Activated CD4-positive, CD25-positive, alpha-beta regulatory T cell treated with anti-CD3 and anti-CD28 coated beads, Interleukin-2, amount 50 U/mL, for 16 hours (primary cell): Measurements from ENCODE around the gene DNMT1.
"Not testable (repeated sequence)": the region's sequence is repeated elsewhere in the genome, so short reads cannot be mapped to it uniquely, and the experiment has no call there.

ENCODE experiments used
- DNase-seq: peaks from one replicate; pipeline ENCODE4 v3.0.0-alpha.2; 2020; ENCODE audit warnings: low read depth, low spot score

The DNMT1 gene

DNA sequence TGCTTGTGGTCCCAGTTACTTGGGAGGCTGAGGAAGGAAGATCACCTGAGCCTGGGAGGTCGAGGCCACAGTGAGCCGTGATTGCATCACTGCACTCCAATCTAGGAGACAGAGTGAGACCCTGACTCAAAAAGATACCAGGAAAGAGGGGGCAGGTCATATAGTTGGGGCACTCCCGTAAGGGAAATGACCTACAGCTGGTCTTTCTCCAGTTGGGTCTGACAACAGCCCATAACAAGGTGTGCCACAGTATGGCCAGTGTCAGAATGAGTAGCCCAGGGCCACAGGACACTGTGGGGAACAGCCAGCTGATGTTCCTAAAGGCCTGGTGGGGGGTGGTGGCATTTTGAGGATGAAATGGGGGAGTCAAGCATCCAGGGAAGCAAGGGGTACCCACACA, 10.8 kb downstream of the DNMT1 start:
- DNase-seq: no peak

DNA sequence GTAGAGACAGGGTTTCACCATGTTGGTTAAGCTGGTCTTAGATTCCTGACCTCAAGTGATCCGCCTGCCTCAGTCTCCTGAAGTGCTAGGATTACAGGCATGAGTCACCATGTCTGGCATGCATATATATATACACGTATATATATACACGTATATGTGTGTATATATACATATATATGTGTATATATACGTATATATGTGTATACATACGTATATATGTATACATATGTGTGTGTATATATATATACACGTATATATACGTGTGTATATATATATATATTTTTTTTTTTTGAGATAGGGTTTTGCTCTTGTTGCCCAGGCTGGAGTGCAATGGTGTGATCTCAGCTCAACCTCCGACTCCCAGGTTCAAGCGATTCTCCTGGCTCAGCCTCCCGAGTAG, 11.9 kb downstream of the DNMT1 start:
- no peak for DNase-seq

DNA sequence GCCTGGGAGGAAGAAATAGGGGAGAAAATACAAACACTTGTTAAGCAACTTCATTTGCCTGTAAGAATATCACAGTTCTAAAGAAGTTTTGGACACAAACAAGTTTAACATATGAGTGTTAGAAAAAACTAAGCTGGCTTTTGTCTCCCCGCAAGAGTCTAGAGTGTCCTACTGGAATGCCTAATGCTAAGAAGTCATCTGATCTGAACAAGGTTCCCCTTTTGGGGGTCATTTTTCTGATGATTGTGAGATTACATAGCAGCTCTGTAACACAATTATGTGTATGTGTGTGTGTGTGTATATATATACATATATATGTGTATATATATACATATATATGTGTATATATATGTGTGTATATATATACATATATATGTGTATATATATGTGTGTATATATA, 12.7 kb downstream of the DNMT1 start:
- DNase-seq: no peak

DNA sequence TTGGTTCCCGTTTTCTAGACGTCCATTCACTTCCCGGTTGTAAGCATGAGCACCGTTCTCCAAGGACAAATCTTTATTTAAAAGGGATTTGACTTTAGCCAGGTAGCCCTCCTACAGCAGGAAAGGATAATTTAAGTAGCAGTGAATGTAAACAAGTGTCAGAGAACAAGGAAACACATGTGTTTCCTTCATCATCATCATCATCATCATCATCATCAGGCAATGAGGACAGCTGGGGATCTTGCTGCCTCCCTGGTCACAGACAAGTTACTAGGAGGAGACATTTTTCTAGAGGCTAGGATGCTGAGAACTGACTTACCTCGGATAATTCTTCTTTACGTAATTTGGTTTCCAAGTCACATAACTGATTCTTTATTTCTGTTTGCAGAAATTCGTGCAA, 14.3 kb downstream of the DNMT1 start:
- no peak for DNase-seq

DNA sequence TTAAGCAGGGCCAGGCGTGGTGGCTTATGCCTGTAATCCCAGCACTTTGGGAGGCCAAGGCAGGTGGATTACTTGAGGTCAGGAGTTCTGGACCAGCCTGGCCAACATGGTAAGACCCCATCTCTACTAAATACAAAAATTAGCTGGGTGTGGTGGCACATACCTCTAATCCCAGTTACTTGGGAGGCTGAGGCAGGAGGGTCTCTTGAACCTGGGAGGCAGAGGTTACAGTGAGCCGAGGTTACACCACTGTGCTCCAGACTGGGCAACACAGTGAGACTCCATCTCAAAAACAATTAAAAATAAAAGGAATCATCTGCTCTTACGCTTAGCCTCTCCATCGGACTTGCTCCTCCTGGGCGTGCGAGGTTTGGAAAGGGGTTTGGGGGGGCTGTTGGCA, 14.7 kb downstream of the DNMT1 start:
- not testable (repeated sequence) for DNase-seq

DNA sequence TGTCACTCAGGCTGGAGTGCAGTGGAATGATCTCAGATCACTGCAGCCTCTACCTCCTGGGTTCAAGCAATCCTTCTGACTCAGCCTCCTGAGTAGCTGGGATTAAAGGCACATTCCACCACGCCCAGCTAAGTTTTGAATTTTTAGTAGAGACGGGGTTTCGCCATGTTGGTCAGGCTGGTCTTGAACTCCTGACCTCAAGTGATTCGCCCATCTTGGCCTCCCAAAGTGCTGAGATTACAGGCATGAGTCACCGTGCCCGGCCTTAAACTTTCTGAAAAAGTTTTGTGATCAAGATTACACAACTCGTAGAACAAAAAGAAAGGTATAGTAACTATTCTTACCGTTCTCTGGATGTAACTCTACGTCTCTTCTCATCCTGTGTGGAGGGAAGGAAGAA, 21.2 kb downstream of the DNMT1 start:
- no peak for DNase-seq

DNA sequence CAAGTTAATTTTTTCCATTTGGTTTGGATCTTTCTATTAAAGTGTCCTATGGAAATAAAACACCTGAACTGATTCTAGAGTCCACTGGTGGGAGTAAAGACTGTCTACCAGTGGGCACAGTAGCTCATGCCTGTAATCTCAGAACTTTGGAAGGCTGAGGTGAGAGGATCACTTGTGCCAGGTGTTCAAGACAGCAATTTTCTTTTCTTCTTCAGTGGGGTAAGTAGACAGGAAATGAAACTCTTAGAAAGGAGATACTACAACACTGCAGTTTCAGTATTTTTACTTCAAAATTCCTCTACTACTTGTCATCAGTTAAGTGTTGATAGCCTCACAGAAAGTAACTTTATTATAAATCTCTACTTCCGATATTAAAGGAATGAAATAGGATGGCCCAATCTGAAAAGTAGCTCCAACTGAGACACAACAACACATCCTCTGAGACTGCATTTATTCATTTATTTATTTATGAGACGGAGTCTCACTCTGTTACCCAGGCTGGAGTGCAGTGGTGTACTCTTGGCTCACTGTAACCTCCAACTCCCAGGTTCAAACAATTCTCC, 26.3 kb downstream of the DNMT1 start:
- no peak for DNase-seq

DNA sequence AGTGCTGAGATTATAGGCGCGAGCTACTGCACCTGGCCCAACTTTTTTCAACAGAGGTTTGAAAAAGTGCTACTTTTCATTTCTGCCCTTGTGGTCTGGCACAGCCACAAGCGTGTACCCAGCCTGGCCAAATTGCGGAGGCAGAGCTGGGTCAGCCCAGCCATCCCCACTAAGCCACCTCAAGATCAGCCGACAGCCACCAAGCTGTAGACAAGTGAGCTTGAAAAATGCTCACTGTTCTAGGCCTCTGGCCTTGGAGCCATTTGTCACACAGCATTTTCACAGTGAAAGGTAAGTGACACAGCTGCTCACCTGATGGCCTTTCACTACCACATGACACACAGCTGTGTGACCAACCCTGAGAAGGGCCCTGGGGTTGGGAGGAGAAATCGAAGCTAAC, 27.3 kb downstream of the DNMT1 start:
- DNase-seq: no peak

DNA sequence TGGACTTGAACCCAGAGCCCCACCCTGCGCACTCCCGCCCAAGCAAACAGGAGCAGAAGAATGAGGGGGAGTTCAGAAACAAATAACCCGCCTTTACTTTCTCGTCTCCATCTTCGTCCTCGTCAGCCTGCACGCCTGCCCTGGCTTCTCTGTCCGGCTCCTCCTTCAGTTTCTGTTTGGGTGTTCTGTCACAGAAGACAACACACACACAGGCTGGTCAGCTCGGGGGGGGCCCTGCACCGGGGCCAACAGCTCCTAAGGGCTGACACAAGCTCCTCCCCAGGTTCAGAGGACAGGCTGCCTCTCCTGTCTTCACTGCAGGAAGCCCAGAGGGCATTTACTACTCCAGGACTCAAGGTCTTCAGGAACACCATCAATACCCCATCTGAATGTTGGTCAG, 28.3 kb downstream of the DNMT1 start:
- not testable (repeated sequence) for DNase-seq

DNA sequence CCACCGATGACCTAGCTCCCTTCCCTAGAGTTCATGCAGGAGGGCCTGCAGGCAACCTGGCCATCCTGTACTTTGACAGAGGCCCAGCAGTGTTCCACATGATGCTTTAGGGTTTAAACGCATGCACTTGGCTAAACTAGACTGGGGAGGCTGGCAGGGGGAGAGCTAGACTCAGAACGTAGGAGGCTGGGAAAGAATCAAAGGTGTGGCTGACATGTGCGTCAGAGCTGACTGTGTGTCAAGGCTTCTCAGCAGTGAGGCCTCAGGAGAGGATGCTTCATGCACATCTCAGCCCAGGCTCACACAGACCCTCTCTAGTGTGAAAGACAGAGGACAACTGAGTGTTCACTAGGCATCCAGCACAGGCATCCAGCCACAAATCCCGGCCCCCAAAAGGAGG, 28.7 kb downstream of the DNMT1 start:
- DNase-seq: no peak

DNA sequence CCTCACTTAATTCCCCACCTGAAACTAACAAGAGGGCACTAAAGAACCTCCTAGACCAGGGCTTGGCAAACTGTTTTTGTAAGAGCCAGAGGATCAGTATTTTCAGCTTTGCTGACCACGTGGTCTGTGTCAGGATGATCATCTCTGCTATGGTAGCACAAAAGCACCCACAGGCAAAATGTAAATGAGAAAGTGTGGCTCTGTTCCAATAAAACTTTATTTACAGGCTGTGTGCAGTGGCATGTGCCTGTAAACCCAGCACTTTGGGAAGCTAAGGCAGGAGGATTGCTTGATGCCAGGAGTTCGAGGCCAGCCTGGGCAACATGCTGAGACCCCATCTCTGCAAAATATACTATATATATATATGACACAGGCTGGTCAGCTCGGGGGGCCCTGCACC, 31.2 kb downstream of the DNMT1 start:
- DNase-seq: no peak

DNA sequence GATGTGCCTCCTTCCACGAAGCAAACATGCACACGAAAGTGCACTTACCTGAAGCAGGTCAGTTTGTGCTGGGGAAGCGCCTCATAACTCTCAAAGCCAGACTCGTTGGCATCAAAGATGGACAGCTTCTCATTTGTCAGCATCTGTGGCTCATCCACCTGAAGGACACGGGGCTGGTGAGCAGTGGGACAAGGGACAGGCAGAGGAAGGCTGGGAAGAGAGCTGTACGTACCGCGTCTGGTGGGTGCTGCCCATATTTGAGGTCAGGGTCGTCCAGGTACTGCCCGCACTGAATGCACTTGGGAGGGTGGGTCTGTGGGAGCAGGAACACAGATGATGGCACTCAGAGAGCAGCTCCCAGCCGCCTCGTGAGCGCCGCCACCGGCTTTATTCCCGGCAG, 35.1 kb downstream of the DNMT1 start:
- DNase-seq: no peak

DNA sequence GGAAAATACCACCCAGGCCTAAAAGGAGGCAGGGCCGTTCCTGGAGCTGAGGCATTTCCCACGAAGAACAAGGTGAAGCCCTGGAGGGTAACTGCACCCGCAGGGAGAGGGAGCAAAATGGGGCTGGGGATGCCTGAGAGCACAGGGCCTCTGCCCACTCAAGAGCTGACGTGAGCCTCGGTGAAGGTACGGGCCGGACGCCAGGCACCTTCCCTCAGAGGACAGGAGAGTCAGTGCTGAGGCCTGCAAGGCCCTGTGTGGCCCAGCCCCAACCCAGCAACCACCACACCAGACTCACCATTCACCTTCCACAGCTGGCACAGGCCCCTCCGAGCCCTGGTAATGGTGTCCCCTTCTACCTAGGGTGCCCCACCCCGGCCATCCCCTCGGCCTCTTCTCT, 36.3 kb downstream of the DNMT1 start:
- DNase-seq: no peak

DNA sequence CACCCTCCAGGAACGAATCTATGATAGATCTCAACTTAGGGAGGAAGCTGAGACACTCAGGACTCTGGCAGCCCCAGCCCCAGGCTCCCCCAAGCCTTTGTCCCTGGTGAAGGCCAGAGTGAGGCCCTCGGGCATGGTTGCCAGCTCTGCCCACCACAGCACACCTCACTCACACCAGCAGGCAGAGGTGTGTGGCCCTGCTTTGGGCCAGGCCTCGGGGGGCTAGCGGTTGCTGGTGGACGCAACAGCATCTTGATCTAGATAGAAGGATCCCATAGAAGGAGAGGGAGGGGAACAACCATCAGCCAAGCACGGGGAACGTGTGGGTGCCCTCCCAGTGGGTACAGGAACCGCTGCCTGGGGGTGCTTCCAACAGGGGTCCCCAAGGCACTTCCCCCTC, 36.7 kb downstream of the DNMT1 start:
- DNase-seq: no peak

DNA sequence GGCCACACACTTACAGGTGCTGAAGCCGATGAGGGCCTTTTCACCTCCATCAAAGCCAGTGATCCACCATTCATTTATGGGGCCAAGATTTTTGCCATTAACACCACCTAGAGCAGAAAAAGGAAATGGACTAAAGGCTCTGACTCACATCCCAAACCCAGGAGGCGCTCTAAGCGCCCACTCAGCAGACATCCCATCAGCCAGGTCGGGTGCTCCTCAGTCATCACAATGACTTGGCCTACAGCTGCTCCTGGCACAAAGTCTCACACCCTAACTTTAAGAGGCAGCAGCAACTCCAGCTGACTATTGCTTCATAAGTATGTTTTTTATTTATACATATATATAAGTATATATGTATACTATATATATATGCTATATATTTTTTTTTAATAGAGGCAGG, 38.9 kb downstream of the DNMT1 start:
- no peak for DNase-seq

DNA sequence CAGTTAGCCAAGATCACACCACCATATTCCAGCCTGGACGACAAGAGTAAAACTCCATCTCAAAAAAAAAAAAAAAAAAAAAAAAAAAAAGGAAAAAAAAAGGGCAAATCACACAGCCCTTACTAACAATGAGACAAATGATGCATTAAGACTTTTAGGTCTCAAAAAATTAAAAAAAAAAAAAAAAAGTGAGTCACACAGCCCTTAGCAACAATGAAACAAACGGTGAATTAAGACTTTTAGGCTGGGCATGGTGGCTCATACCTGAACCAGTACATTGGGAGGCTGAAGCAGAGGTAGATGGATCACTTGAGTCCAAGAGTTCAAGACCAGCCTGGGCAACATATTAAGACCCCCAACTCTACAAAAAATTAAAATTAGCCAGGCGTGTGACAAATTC, 42.7 kb downstream of the DNMT1 start:
- DNase-seq: no peak

DNA sequence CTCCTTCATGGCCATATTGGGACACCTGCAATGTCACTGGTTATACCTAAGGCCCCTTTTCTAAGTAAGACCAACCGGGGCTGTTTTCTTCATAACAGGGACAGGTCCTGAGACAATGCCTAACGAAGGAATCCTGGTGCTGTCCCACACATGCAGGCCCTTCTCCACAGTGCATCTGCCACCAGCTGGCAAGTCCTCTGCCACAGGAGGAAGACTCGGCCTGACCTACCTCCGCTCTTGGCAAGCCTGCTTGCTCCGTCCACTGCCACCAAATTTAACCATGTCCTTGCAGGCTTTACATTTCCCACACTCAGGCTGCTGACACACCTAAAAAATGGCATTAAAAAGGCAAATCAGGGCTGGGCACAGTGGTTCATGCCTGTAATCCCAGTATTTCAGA, 43.2 kb downstream of the DNMT1 start:
- DNase-seq: no peak

DNA sequence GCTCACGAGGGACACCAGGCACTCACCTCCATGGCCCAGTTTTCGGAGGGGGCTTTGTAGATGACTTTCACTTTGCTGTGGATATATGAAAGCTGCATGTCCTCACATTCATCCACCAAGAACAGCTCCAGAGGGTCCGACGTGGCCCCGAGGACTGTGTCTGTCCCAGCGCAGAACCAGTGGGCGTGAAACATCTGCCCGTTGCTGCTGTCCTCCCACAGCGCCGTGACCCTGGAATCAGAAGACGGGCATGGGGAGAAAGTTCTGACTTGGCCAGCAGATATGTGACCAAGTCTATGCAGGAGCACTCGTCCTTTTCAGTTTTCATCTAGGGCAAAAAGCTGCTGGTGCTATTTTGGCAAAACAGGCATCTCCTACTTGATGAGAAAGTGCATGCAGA, 45.3 kb downstream of the DNMT1 start:
- no peak for DNase-seq

DNA sequence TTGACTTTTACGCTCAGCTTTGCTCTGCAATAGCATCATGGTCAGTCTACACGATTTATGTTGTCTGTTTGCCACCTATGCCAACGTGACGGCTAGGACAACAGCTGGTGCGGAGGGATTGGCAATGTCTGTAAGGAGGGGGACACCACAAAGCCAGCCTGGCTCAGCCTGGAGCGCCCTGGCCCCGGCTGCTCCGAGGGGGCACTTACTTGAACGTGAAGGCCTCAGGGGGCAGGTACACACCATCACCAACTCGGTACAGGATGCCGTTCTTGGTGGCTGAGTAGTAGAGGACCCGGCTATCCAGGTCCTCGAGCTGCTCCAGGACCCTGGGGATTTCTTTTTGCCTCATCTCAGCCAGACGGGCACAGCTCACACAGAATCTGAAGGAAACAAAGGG, 48.6 kb downstream of the DNMT1 start:
- DNase-seq: no peak

DNA sequence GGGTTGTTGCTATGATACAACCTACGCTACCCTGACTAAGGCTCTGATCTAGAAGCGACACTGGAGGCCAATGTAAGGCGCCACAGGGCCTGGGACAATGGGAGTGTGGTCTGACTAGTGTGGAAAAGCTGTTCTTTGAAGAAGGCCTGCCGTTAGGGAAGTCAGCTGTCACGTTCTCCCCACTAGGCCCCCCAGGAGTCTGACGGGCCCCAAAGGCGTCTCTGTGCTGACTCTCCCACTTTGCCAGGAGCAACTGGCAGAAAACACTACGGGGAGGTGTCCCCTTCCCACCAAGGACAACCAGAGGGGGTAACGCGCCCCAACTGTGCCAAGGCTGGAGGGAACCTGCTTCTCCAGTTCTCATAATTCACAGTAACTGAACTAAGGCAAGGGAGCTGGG, 49.7 kb downstream of the DNMT1 start:
- no peak for DNase-seq

DNA sequence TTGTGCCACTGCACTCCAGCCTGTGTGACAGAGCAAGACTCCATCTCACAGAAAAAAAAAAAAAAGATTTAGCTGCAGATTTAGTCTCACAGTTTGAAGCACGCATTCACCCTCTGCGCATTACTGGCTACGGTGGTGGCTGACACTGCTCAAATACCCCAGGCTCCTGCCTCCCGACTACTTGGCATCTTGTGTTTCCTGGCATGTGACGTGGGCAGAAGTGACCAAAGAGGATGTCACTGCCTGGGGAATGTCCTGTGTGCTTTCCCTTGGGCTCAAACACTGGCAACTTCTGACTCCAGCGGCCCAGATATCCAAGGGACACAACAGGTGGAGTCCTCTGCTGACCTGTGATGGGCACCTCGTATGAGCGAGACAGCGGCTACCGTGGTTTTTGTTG, 50.4 kb downstream of the DNMT1 start:
- no peak for DNase-seq

DNA sequence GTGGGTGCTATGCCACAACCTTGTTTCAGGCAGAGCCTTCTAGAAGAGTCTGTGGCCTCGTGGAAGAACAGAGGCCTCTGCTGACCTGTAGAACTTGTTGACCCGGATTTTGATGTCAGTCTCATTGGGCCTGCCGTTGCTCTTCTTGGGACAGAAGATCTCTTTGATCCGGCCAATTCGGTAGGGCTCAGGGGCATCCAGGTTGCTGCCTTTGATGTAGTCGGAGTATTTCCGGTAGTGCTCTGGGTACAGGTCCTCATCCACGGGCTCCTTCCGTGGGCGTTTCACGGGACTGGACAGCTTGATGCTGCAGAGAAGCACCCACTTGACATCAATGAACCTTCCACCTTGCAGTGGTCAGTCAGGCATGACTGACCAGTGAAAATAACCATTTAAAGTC, 51.1 kb downstream of the DNMT1 start:
- no peak for DNase-seq

DNA sequence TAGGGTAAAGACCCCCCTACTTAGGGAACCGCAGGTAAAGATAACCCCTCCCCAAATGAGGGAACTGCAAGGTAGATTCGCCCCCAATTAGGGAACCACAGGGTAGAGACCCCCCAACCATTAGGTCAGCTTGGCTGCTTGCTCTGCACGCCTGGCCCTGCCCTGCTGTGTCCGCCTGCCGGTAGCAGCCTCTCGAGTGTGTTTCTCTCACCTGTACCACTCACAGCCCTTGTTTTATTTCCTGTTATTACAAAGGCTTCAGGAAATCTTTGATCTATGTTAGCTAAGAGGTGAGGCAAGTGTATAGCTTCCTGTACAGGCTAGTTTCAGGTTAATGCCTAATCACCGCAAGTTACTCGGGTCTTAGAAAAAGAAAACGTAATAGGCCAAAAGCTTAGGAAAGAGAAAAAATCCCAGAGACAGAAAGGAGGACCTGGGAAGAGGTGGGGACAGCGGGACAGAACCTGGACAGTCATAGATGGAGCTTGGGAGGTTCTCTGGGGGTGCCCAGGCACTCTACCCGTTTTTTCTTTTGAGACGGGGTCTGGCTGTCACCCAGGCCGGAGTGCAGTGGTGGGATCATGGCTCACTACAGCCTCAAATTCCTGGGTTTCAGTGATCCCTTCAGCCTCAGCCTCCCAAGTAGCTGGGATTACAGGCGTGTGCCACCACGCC, 51.9 kb downstream of the DNMT1 start:
- peak; percentile 28 for DNase-seq

DNA sequence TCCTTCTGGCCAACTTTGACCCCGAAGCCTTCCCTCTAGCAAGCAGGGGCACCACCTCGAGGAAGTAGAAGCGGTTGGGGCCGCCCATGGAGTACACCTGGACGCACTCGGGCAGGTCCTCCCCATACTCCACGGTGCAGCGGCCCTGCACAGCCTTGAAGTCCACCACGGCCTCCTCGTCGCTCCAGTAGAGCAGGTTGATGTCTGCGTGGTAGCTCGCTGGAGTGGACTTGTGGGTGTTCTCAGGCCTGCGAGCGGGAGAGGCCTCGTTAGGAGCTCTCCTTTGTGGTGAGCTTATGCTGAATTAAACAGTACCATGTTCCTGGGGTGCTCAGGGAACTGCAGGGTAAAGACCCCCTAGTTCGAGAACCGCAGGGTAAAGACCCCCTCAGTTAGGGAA, 52.8 kb downstream of the DNMT1 start:
- no peak for DNase-seq
